Loucy (cell line): ENCODE measurements around the gene KBTBD8.

Experiments used
- H2AFZ ChIP-seq: fragments of 200-600 bp; sonication (generic); 2 replicates; pipeline ENCODE4 v1.6.0; 2016; ENCODE audit warnings: antibody characterized with exemption, mild to moderate bottlenecking, low read length, moderate library complexity
- H3F3A ChIP-seq: fragments of 200-600 bp; 2 replicates; pipeline ENCODE4 v1.6.0; 2016; ENCODE audit warnings: antibody characterized with exemption, low read depth, mild to moderate bottlenecking
- H3K27me3 ChIP-seq: fragments of 200-600 bp; sonication (generic); 2 replicates; pipeline ENCODE4 v1.6.1; 2014; ENCODE audit warnings: low read length, mild to moderate bottlenecking; ENCODE audit not compliant: insufficient read depth, poor library complexity, severe bottlenecking
- H3K36me3 ChIP-seq: fragments of 200-600 bp; sonication (generic); 2 replicates; pipeline ENCODE4 v1.6.1; 2016; ENCODE audit warnings: low read length; ENCODE audit not compliant: insufficient read depth
- H3K4me1 ChIP-seq: fragments of 200-600 bp; sonication (generic); 2 replicates; pipeline ENCODE4 v1.5.1; 2014; ENCODE audit warnings: low read length, mild to moderate bottlenecking; ENCODE audit not compliant: insufficient read depth, poor library complexity, severe bottlenecking
- H3K4me2 ChIP-seq: fragments of 200-600 bp; sonication (generic); 2 replicates; pipeline ENCODE4 v1.6.0; 2014; ENCODE audit warnings: antibody characterized with exemption, low read length, low read depth, mild to moderate bottlenecking; ENCODE audit not compliant: poor library complexity, severe bottlenecking
- H3K4me3 ChIP-seq: fragments of 200-600 bp; sonication (generic); 2 replicates; pipeline ENCODE4 v1.5.1; 2014; ENCODE audit warnings: low read length, mild to moderate bottlenecking, mixed read lengths; ENCODE audit not compliant: poor library complexity, severe bottlenecking
- H3K79me2 ChIP-seq: fragments of 200-600 bp; sonication (generic); 2 replicates; pipeline ENCODE4 v1.6.1; 2014; ENCODE audit warnings: low read length; ENCODE audit not compliant: insufficient read depth
- H3K9ac ChIP-seq: fragments of 200-600 bp; sonication (generic); 2 replicates; pipeline ENCODE4 v1.6.0; 2014; ENCODE audit warnings: mild to moderate bottlenecking, low read depth, low read length, moderate library complexity; ENCODE audit not compliant: poor library complexity, severe bottlenecking
- H3K9me2 ChIP-seq: fragments of 200-600 bp; sonication (generic); replicated peaks from 2 replicates; pipeline ENCODE4 v1.6.1; 2016; ENCODE audit warnings: low read depth, low read length, mixed read lengths
- H3K9me3 ChIP-seq: fragments of 200-600 bp; sonication (generic); 2 replicates; pipeline ENCODE4 v1.6.1; 2014; ENCODE audit warnings: mild to moderate bottlenecking, antibody characterized with exemption, low read length, low read depth; ENCODE audit not compliant: insufficient read depth
- H4K20me1 ChIP-seq: fragments of 200-600 bp; sonication (generic); 2 replicates; pipeline ENCODE4 v1.6.0; 2014; ENCODE audit warnings: antibody characterized with exemption, low read length, mild to moderate bottlenecking; ENCODE audit not compliant: insufficient read depth, poor library complexity, severe bottlenecking
- EZH2phosphoT487 ChIP-seq: fragments of 200-600 bp; IDR thresholded peaks from 2 replicates; pipeline ENCODE4 v1.6.1; 2018; ENCODE audit warnings: antibody characterized with exemption, mild to moderate bottlenecking, moderate library complexity, borderline replicate concordance
- TF ChIP-seq, protein P1 (sequence below): fragments of 200-600 bp; sonication (generic); conservative IDR thresholded peaks from 2 replicates; pipeline ENCODE4 v1.5.1; 2014; ENCODE audit warnings: mild to moderate bottlenecking, antibody characterized with exemption, low read length

The KBTBD8 gene

GRCh38 chr3:67008388-67008787 is 10.3 kb downstream of the KBTBD8 start:
- peaks cover 14% of the 10 kb centered on the region; the same call in 1 of the 2 replicates for H3K79me2 ChIP-seq
- no peak overlapping the region for H3K4me2 ChIP-seq
- no peaks in the 10 kb centered on the region for H3K27me3 ChIP-seq
- H3K4me1 ChIP-seq = peaks cover 27% of the 10 kb centered on the region
- H3K9me3 ChIP-seq = no peaks in the 10 kb centered on the region
- no peak overlapping the region for H3K4me3 ChIP-seq
- no peak for TF ChIP-seq EZH2phosphoT487
- TF ChIP-seq, protein P1, sequence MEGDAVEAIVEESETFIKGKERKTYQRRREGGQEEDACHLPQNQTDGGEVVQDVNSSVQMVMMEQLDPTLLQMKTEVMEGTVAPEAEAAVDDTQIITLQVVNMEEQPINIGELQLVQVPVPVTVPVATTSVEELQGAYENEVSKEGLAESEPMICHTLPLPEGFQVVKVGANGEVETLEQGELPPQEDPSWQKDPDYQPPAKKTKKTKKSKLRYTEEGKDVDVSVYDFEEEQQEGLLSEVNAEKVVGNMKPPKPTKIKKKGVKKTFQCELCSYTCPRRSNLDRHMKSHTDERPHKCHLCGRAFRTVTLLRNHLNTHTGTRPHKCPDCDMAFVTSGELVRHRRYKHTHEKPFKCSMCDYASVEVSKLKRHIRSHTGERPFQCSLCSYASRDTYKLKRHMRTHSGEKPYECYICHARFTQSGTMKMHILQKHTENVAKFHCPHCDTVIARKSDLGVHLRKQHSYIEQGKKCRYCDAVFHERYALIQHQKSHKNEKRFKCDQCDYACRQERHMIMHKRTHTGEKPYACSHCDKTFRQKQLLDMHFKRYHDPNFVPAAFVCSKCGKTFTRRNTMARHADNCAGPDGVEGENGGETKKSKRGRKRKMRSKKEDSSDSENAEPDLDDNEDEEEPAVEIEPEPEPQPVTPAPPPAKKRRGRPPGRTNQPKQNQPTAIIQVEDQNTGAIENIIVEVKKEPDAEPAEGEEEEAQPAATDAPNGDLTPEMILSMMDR = no peak
- H3K9me2 ChIP-seq = no peaks in the 10 kb centered on the region
- peaks cover 4% of the 10 kb centered on the region; the same call in 1 of the 2 replicates for H3K36me3 ChIP-seq
- no peaks in the 10 kb centered on the region for H3F3A ChIP-seq
- no peaks in the 10 kb centered on the region for H4K20me1 ChIP-seq
- no peak overlapping the region for H3K9ac ChIP-seq
- H2AFZ ChIP-seq = no peak overlapping the region

DNA sequence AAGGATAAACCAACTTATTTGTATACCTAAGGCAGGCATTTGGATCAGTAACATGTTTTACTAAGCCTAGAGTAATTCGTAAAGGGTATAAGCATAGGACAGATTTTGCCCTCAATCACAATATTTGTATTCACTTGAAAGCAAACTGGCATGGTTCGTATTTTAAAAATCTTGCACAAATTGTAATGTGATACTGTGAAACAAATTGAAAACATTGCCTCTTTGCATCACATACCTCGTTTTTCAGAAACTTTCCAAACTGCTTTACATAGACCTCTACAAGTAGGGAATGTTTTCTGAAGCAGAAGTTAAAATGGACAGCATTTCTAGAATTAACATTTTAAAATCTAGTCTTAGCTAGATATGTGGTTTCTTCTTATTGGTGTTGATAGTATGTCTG is 11.6 kb downstream of the KBTBD8 start:
- no peak overlapping the region for H3K4me2 ChIP-seq
- no peak overlapping the region for H2AFZ ChIP-seq
- no peaks in the 10 kb centered on the region for H3F3A ChIP-seq
- H3K4me1 ChIP-seq = peaks cover 14% of the 10 kb centered on the region
- H3K79me2 ChIP-seq = peaks cover 11% of the 10 kb centered on the region; the same call in 1 of the 2 replicates
- no peak overlapping the region for H3K9ac ChIP-seq
- H3K4me3 ChIP-seq = no peak overlapping the region
- peaks cover 4% of the 10 kb centered on the region; the same call in 1 of the 2 replicates for H3K36me3 ChIP-seq
- H3K9me3 ChIP-seq = no peaks in the 10 kb centered on the region
- no peaks in the 10 kb centered on the region for H4K20me1 ChIP-seq
- TF ChIP-seq EZH2phosphoT487 = no peak
- TF ChIP-seq, protein P1 = no peak
- no peaks in the 10 kb centered on the region for H3K27me3 ChIP-seq
- no peaks in the 10 kb centered on the region for H3K9me2 ChIP-seq

DNA sequence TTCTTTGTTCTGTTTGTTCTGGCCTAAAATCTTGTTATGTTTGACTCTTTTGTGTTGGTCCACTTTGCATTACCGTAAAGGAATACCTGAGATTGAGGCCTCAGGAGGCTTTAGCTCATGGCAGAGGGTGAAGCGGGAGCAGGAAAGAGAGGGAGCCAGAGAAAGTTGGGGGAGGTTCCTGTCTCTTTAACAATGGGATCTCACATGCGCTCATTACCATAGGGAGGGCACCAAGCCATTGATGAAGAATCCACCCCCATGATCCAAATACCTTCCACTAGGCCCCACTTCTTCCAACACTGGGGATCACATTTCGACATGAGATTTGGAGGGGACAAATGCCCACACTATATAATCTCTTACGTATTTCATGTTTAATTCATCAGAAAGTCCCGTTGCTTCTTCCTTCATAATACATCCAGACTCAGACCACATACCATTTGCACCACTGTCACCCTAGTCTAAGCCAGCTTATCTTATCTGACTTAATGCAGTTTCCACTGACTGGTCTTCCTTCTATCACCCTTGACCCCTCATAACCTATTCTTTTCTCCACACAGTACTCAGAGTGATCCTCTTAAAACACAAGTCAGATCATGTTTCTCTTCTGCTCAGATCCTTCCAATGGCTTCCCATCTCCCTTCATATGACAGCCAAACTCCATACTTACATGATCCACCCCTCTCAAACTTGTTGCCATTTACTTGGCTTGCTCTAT is 13.5 kb downstream of the KBTBD8 start:
- no peak for TF ChIP-seq EZH2phosphoT487
- TF ChIP-seq, protein P1 = no peak
- Histone ChIP-seq H3K9me2 (no peaks in the 10 kb centered on the region), H3K36me3 (peaks cover 4% of the 10 kb centered on the region; the same call in 1 of the 2 replicates), H3K79me2 (no peaks in the 10 kb centered on the region), H3F3A (no peaks in the 10 kb centered on the region), H3K9me3 (no peaks in the 10 kb centered on the region), H3K4me1 (peaks cover 3% of the 10 kb centered on the region), H3K4me2 (no peak overlapping the region), H2AFZ (no peak overlapping the region), H3K4me3 (no peak overlapping the region), H3K9ac (no peak overlapping the region), H3K27me3 (no peaks in the 10 kb centered on the region), H4K20me1 (no peaks in the 10 kb centered on the region)
